GM18907 (cell line): ENCODE measurements around the gene NPM3.

ENCODE experiments used
- ATAC-seq: cut with Tn5 transposase; IDR thresholded peaks from one replicate; pipeline ENCODE4 v1.9.1; 2021; ENCODE audit warnings: mild to moderate bottlenecking, moderate library complexity; ENCODE audit not compliant: unreplicated experiment

The NPM3 gene

GRCh38 chr10:101775273-101776160, 7.7 kb downstream of the NPM3 start, which contains the start of gene FGF8:
TSS of gene FGF8 (minus strand) at chr10:101776114. CDS start at chr10:101775900, 214 bp downstream.
- no peak for ATAC-seq

- no peak for ATAC-seq
Measured at GRCh38 chr10:101774589-101775272, 8.5 kb downstream of the NPM3 start.

- ATAC-seq: no peak
Measured at GRCh38 chr10:101773923-101774588, 9.2 kb downstream of the NPM3 start.

GRCh38 chr10:101772895-101773761, 10.1 kb downstream of the NPM3 start:
- no peak for ATAC-seq

GRCh38 chr10:101772017-101772894, 11.0 kb downstream of the NPM3 start:
- no peak for ATAC-seq

DNA sequence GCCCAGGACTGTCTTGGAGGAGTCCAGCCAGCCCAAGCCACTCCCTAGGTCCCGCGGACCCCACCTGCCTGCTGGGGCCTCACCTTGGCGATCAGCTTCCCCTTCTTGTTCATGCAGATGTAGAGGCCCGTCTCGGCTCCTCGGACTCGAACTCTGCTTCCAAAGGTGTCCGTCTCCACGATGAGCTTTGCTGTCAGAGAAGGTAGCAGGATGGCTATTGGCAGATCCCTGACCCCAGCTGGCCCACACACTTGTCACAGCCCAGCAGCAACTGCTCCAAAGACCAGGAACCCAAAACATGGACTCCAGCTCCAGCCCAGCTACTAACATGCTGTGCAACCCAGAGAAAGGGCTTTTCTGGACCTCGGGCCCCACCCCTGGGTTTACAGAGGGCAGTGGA, 11.9 kb downstream of the NPM3 start:
- no peak for ATAC-seq

DNA sequence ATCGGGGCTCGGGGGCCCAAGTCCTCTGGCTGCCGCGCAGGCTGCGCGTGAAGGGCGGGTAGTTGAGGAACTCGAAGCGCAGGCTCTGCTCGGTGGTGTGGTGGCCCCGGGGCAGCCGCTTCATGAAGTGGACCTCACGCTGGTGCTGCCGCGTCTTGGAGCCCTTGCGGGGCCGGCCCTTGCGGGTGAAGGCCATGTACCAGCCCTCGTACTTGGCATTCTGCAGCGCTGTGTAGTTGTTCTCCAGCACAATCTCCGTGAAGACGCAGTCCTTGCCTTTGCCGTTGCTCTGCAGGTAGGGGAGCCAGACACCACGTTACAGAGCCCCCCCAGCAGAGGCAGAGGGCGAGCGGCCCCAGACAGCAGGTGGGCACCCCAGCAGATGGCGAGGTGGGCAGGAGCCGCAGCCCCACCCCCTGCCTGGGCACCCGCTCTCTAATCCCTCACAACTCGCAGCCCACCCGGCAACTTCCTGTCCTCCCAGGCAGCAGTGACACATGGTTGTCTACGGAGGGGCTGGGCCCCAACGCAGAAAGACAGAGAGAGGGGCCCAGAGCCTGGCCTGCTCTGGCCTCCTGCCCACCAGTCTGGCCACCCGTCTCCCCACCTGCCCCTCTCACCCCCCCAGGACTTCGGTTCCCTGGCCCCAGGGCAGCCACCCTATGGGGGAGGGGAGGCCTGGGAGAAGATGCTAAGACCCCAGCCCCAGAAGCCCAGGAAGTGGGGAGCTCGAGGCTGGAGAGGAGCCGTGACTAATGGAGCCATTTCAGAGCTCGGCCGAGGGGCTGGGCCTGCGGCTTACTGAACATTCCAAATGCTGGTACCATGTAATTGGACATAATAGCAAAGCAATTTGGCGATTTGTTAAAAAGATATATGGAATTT, 12.7 kb downstream of the NPM3 start:
- no peak for ATAC-seq

GRCh38 chr10:101769541-101770180, 13.6 kb downstream of the NPM3 start:
- no peak for ATAC-seq

DNA sequence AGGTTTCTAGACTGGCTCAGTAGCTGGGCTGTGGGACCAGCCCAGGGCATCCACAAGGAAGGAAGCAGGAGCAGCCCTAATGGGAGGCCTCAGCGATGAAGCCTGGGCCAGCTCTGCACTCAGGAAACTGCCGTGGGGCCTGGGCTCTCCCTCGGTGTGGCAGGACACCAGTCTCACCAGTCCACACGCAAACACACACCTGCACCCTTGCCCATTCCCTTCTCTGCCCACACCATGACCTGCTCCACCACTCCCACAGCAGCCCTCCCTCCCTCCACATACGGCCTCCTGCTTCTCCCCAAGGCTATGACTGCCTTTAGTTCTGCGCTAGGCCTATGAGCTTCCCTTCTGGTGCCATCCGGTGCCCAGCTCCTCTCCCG, 14.5 kb downstream of the NPM3 start:
- no peak for ATAC-seq

DNA sequence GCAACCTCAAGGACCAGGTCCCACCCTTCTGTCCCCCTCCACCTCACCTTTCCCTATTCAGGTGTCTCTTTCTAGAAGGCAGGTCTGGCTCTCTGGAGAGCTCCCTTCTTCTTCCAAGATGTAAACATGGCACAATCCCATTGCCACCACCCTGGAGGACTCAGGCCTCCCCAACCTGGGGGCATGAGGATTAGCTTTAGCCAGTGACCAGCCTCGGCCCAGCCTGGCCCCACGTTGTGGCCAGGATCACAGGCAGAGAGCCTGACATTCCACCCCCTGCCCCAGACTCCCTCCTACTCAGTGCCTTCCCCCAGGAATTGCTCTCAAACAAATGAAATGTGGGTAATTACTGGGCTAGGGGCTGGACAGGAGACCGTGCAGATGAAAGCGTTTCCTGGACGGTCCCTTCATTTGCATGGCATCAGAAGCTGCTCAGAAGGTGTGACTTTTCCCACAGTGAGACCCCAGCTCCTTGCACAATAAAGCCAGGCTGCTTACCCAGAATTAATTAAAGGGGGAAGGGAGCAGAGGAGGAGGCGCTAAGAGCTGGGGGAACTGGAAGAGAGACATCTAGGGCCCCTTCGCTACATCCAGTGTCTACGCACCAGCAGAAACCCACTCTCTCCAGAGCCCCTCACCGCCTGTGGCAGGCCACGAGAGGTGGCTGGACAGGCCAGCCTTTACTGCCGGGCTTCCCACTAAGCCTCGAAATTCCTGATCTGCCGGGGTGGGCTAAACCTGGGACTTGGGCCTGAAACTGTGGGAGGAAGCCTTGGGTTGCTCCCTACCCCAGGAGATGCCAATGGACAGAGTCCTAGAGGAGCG, 15.1 kb downstream of the NPM3 start:
- no peak for ATAC-seq

DNA sequence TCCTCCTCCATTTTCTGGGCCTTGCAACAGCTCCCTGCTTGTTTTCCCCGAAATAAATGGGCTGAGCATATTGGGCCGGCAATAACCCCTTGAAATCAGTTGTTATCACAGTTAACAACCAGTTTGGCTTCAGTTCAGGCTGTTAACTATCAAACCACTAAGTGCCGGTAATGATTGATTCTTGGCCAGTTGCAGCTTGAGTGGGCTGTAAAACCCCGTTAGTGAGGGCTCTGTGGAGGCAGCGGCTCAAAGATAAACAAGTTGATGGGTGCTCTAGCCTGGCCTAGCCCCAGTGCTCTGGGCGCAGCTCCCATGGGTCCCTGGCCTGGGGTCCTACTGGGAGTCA, 15.7 kb downstream of the NPM3 start:
- no peak for ATAC-seq

DNA sequence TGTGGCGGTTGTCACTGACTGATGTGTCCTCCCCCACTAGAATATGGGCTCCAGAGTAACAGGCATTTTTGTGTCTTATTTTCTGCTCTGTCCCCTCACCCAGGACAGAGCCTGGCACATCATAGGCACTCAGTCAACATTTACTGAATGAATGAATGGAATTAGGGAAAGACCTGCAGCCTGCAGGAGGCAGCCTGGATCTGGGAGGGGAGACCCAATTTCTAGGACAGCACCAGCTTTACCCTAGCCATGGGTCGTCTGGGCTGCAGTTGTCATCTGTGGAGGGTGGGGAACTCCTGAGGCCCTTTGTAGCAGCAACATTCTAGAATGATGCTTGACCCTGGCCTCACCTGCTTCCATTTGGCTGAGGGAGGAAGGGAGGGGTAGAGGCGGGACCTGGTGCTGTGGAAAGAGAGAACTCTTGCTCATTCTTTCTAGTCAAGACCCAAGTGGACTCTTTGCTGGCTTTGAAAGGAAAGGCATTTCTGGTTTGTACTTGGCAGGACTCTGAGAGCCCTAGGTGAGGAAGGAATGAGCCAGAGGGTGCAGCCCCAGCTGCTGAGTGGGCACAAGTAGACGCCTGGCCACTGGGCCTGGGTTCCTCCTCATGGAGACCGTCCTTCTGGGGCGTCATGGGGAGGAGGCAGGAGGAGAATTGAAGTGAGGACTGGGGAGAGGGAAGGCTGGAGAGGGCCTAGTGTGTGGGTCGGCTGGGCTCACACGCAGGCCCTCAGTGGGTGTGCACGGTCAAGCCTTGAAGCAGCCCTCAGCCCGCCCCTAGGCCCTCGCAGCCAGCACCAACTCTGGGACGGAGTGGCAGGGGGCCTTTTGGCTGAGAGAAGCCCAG, 16.3 kb downstream of the NPM3 start:
- ATAC-seq: no peak

GRCh38 chr10:101766306-101766705, 16.9 kb downstream of the NPM3 start:
- no peak for ATAC-seq

DNA sequence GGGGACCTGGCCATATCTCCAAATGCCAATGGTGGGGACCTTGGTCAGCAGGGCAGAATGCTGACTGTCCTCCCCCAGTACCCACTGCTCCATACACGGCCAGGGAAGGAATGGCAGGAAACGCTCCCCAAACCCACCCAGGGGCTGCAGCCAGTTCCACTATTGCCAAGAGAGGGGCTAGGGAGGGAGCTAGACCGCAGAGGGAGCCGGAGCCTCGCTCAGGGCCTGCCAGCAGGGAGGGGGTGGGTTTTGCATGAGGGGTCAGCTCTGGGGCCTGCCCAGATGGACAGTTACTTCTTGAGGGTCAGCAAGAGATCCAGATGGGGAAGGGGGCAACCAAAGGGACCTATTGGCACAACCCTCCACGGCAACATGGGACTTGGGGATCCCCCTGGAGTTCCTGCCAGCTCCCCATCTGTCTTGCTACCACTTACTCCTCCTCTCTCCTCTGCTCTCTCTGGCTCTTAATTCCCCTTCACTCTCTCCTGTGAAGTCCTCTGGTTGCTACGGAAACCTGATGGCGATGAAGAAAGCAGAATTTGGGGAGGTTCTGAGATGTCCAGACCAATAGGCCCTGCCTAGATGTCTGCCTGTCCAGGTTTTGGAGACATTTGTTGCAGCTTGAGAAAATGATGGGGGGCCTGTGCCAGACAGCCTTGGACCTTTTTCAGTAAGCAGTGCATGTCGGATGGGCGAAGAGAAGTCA, 20.0 kb downstream of the NPM3 start:
- no peak for ATAC-seq

DNA sequence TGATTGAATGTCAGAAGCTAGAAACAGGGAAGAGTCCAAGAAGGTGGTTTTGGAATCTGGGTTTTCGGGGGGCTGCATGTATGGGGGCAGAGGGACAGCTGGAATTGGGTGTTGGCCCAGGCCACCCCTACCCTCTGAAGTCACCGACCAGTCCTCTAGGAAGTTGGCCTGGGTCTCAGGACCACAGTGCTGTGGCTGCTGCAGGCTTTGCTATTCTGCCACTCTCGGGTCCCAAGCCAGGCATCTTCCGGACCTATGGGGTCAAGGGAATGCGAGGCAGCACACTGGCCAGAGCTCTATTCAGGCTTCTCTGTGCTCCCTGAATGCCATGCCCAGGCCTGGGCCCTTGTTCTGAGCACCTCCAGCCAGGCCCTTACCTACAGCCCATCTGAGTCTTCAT, 20.5 kb downstream of the NPM3 start:
- no peak for ATAC-seq

DNA sequence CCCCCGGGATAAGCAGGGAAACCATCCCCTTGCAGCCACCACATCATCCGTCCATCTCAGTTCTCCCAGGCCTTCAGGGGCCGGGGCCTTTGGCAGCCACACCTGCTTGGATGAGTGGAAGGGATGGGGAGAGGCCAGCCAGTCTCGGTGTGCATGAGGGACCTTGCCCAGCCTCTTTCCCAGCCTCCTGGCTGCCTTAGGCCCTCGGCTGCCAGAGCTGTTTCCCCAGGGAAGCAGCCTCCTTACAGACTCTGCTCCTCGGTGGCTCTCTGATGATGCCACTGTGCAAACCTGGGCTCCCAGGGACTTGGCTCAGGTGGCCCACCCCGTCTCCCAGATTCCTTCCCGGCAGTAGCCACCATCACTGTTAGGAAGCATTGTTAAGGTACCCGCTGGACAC, 22.0 kb downstream of the NPM3 start:
- ATAC-seq: no peak
